Measurements from ENCODE around the gene GALNT9.
"Not testable (repeated sequence)": the region's sequence is repeated elsewhere in the genome, so short reads cannot be mapped to it uniquely, and the experiment has no call there.

Gene GALNT9

GRCh38 chr12:132245521-132246101 lies 83.8 kb downstream of the GALNT9 start:
- H3K9me3 ChIP-seq (ENCODE audit: low read length) = no peaks in the 10 kb centered on the region
- no peaks in the 10 kb centered on the region for H3K36me3 ChIP-seq (ENCODE audit: insufficient read depth, low read length)
- H2AFZ ChIP-seq (ENCODE audit: low read depth, low read length) = no peak overlapping the region
- H3K4me1 ChIP-seq (ENCODE audit: insufficient read depth, low read length) = no peaks in the 10 kb centered on the region
- peaks cover 14% of the 10 kb centered on the region for H3K27me3 ChIP-seq (ENCODE audit: insufficient read depth, low read length)
- no peak overlapping the region for H3K4me3 ChIP-seq (ENCODE audit: low read length)

- H3K4me1 ChIP-seq (ENCODE audit: insufficient read depth, low read length) = no peaks in the 10 kb centered on the region
- H3K36me3 ChIP-seq (ENCODE audit: insufficient read depth, low read length) = no peaks in the 10 kb centered on the region
- peaks cover 14% of the 10 kb centered on the region for H3K27me3 ChIP-seq (ENCODE audit: insufficient read depth, low read length)
- H3K4me3 ChIP-seq (ENCODE audit: low read length) = no peak overlapping the region
- H3K9me3 ChIP-seq (ENCODE audit: low read length) = no peaks in the 10 kb centered on the region
- H2AFZ ChIP-seq (ENCODE audit: low read depth, low read length) = no peak overlapping the region
These were observed 84.6 kb downstream of the GALNT9 start for GRCh38 chr12:132244724-132245295.

GRCh38 chr12:132243596-132244310 lies 85.6 kb downstream of the GALNT9 start:
- Histone ChIP-seq H3K36me3 (ENCODE audit: insufficient read depth, low read length) (no peaks in the 10 kb centered on the region), H3K9me3 (ENCODE audit: low read length) (no peaks in the 10 kb centered on the region), H3K27me3 (ENCODE audit: insufficient read depth, low read length) (peaks cover 10% of the 10 kb centered on the region), H3K4me3 (ENCODE audit: low read length) (no peak overlapping the region), H2AFZ (ENCODE audit: low read depth, low read length) (no peak overlapping the region), H3K4me1 (ENCODE audit: insufficient read depth, low read length) (no peaks in the 10 kb centered on the region)

GRCh38 chr12:132243171-132243570 lies 86.2 kb downstream of the GALNT9 start:
- H3K4me3 ChIP-seq (ENCODE audit: low read length); H3K27me3 ChIP-seq (ENCODE audit: insufficient read depth, low read length); H2AFZ ChIP-seq (ENCODE audit: low read depth, low read length); H3K36me3 ChIP-seq (ENCODE audit: insufficient read depth, low read length); H3K4me1 ChIP-seq (ENCODE audit: insufficient read depth, low read length); H3K9me3 ChIP-seq (ENCODE audit: low read length): not testable (repeated sequence)

- not testable (repeated sequence) for H3K27me3 ChIP-seq (ENCODE audit: insufficient read depth, low read length); H3K4me3 ChIP-seq (ENCODE audit: low read length); H3K36me3 ChIP-seq (ENCODE audit: insufficient read depth, low read length); H3K9me3 ChIP-seq (ENCODE audit: low read length); H3K4me1 ChIP-seq (ENCODE audit: insufficient read depth, low read length); H2AFZ ChIP-seq (ENCODE audit: low read depth, low read length)
These were observed 88.8 kb downstream of the GALNT9 start for GRCh38 chr12:132240669-132241007.

GRCh38 chr12:132239796-132240668 lies 89.4 kb downstream of the GALNT9 start:
- H3K4me3 ChIP-seq (ENCODE audit: low read length) = no peak overlapping the region
- no peaks in the 10 kb centered on the region for H3K4me1 ChIP-seq (ENCODE audit: insufficient read depth, low read length)
- no peaks in the 10 kb centered on the region for H3K9me3 ChIP-seq (ENCODE audit: low read length)
- H3K36me3 ChIP-seq (ENCODE audit: insufficient read depth, low read length) = no peaks in the 10 kb centered on the region
- peaks cover 2% of the 10 kb centered on the region for H3K27me3 ChIP-seq (ENCODE audit: insufficient read depth, low read length)
- H2AFZ ChIP-seq (ENCODE audit: low read depth, low read length) = no peak overlapping the region

- no peaks in the 10 kb centered on the region for H3K9me3 ChIP-seq (ENCODE audit: low read length)
These were observed 90.0 kb downstream of the GALNT9 start for GRCh38 chr12:132239392-132239791.

GRCh38 chr12:132238884-132239283 lies 90.5 kb downstream of the GALNT9 start:
- Histone ChIP-seq H3K9me3 (ENCODE audit: low read length) (no peaks in the 10 kb centered on the region), H3K36me3 (ENCODE audit: insufficient read depth, low read length) (no peaks in the 10 kb centered on the region), H2AFZ (ENCODE audit: low read depth, low read length) (no peak overlapping the region), H3K4me3 (ENCODE audit: low read length) (no peak overlapping the region), H3K27me3 (ENCODE audit: insufficient read depth, low read length) (peaks cover 2% of the 10 kb centered on the region), H3K4me1 (ENCODE audit: insufficient read depth, low read length) (no peaks in the 10 kb centered on the region)

More at GRCh38 chr12:132239392-132239791, 90.0 kb downstream of the GALNT9 start:
- Histone ChIP-seq H3K4me3 (ENCODE audit: low read length) (no peak overlapping the region), H3K4me1 (ENCODE audit: insufficient read depth, low read length) (no peaks in the 10 kb centered on the region), H2AFZ (ENCODE audit: low read depth, low read length) (no peak overlapping the region), H3K27me3 (ENCODE audit: insufficient read depth, low read length) (peaks cover 2% of the 10 kb centered on the region), H3K36me3 (ENCODE audit: insufficient read depth, low read length) (no peaks in the 10 kb centered on the region)

- Histone ChIP-seq H2AFZ (ENCODE audit: low read depth, low read length) (no peak overlapping the region), H3K36me3 (ENCODE audit: insufficient read depth, low read length) (no peaks in the 10 kb centered on the region), H3K4me3 (ENCODE audit: low read length) (no peak overlapping the region), H3K9me3 (ENCODE audit: low read length) (no peaks in the 10 kb centered on the region), H3K27me3 (ENCODE audit: insufficient read depth, low read length) (peaks cover 2% of the 10 kb centered on the region), H3K4me1 (ENCODE audit: insufficient read depth, low read length) (no peaks in the 10 kb centered on the region)
These were observed 90.9 kb downstream of the GALNT9 start for GRCh38 chr12:132238488-132238854.

GRCh38 chr12:132237772-132238487 lies 91.5 kb downstream of the GALNT9 start:
- Histone ChIP-seq H3K27me3 (ENCODE audit: insufficient read depth, low read length) (peaks cover 2% of the 10 kb centered on the region), H3K36me3 (ENCODE audit: insufficient read depth, low read length) (no peaks in the 10 kb centered on the region), H3K4me3 (ENCODE audit: low read length) (no peak overlapping the region), H3K4me1 (ENCODE audit: insufficient read depth, low read length) (no peaks in the 10 kb centered on the region), H2AFZ (ENCODE audit: low read depth, low read length) (no peak overlapping the region), H3K9me3 (ENCODE audit: low read length) (no peaks in the 10 kb centered on the region)

- Histone ChIP-seq H3K27me3 (ENCODE audit: insufficient read depth, low read length) (peaks cover 2% of the 10 kb centered on the region), H3K4me1 (ENCODE audit: insufficient read depth, low read length) (no peaks in the 10 kb centered on the region), H2AFZ (ENCODE audit: low read depth, low read length) (no peak overlapping the region), H3K36me3 (ENCODE audit: insufficient read depth, low read length) (no peaks in the 10 kb centered on the region), H3K4me3 (ENCODE audit: low read length) (no peak overlapping the region), H3K9me3 (ENCODE audit: low read length) (no peaks in the 10 kb centered on the region)
These were observed 92.2 kb downstream of the GALNT9 start for GRCh38 chr12:132236930-132237771.

Data from neuron (in vitro differentiated cells).